H9 (cell line): ENCODE results near the gene CRYGA. TPM values are rescaled to one million over a fixed set of nuclear protein-coding genes. Genes with fewer than 3 reads are reported as not detected.

Experiments
- DNase-seq: peaks from one replicate; pipeline ENCODE4 v3.0.0-alpha.2; 2017
- H2AFZ ChIP-seq: one replicate; pipeline ENCODE4 v1.6.1; 2013; ENCODE audit warnings: mild to moderate bottlenecking, low read length, control low read depth, moderate library complexity
- H2AK5ac ChIP-seq: 2 replicates; pipeline ENCODE4 v1.6.1; 2013; ENCODE audit warnings: low read length, control low read depth, mixed read lengths; ENCODE audit not compliant: insufficient read length
- H2BK120ac ChIP-seq: one replicate; pipeline ENCODE4 v1.6.1; 2013; ENCODE audit warnings: low read depth, mild to moderate bottlenecking, low read length, control low read depth, inconsistent platforms; ENCODE audit not compliant: poor library complexity, severe bottlenecking
- H2BK12ac ChIP-seq: 2 replicates; pipeline ENCODE4 v1.6.1; 2013; ENCODE audit warnings: low read length, control low read depth, mixed read lengths, low read depth; ENCODE audit not compliant: insufficient read length
- H2BK15ac ChIP-seq: 2 replicates; pipeline ENCODE4 v1.6.1; 2013; ENCODE audit warnings: low read depth, low read length, control low read depth
- H2BK20ac ChIP-seq: one replicate; pipeline ENCODE4 v1.6.1; 2013; ENCODE audit warnings: low read depth, mild to moderate bottlenecking, low read length, control low read depth, inconsistent platforms; ENCODE audit not compliant: poor library complexity, severe bottlenecking
- H2BK5ac ChIP-seq: 2 replicates; pipeline ENCODE4 v1.6.1; 2013; ENCODE audit warnings: low read length, control low read depth, mixed read lengths; ENCODE audit not compliant: insufficient read length
- H3K14ac ChIP-seq: 2 replicates; pipeline ENCODE4 v1.6.1; 2013; ENCODE audit warnings: low read length, control low read depth; ENCODE audit not compliant: insufficient read depth
- H3K18ac ChIP-seq: 2 replicates; pipeline ENCODE4 v1.6.1; 2013; ENCODE audit warnings: low read depth, mild to moderate bottlenecking, mixed read lengths, low read length, control low read depth; ENCODE audit not compliant: insufficient read length
- H3K23ac ChIP-seq: 2 replicates; pipeline ENCODE4 v1.6.1; 2013; ENCODE audit warnings: low read length, control low read depth, mixed read lengths, low read depth; ENCODE audit not compliant: insufficient read length
- H3K23me2 ChIP-seq: 2 replicates; pipeline ENCODE4 v1.6.1; 2013; ENCODE audit warnings: low read depth, mild to moderate bottlenecking, mixed read lengths, low read length, control low read depth; ENCODE audit not compliant: insufficient read length, poor library complexity, severe bottlenecking
- H3K27ac ChIP-seq: 2 replicates; pipeline ENCODE4 v1.5.1; 2013; ENCODE audit warnings: low read length, control low read depth, mixed read lengths, low read depth; ENCODE audit not compliant: insufficient read length
- H3K27me3 ChIP-seq: 2 replicates; pipeline ENCODE4 v1.6.1; 2013; ENCODE audit warnings: low read length, control low read depth, inconsistent platforms; ENCODE audit not compliant: insufficient read depth
- H3K4ac ChIP-seq: 2 replicates; pipeline ENCODE4 v1.6.1; 2013; ENCODE audit warnings: low read depth, mild to moderate bottlenecking, control low read depth, inconsistent platforms, low read length, moderate library complexity
- H3K4me1 ChIP-seq: 2 replicates; pipeline ENCODE4 v1.6.1; 2013; ENCODE audit warnings: low read length, control low read depth, inconsistent platforms; ENCODE audit not compliant: insufficient read depth
- H3K4me2 ChIP-seq: 2 replicates; pipeline ENCODE4 v1.6.1; 2013; ENCODE audit warnings: low read length, control low read depth, mixed read lengths; ENCODE audit not compliant: insufficient read length, insufficient read depth
- H3K56ac ChIP-seq: 2 replicates; pipeline ENCODE4 v1.6.1; 2013; ENCODE audit warnings: low read depth, mild to moderate bottlenecking, mixed read lengths, low read length, control low read depth; ENCODE audit not compliant: insufficient read length
- H3K79me1 ChIP-seq: 2 replicates; pipeline ENCODE4 v1.6.1; 2013; ENCODE audit warnings: low read depth, mild to moderate bottlenecking, moderate library complexity, low read length, control low read depth, inconsistent platforms; ENCODE audit not compliant: insufficient read depth, poor library complexity, severe bottlenecking
- H3K79me2 ChIP-seq: 2 replicates; pipeline ENCODE4 v1.6.1; 2013; ENCODE audit warnings: low read length, control low read depth, inconsistent platforms; ENCODE audit not compliant: insufficient read depth
- H3K9ac ChIP-seq: 2 replicates; pipeline ENCODE4 v1.6.1; 2013; ENCODE audit warnings: low read length, control low read depth, mixed read lengths; ENCODE audit not compliant: insufficient read length; ENCODE audit errors: extremely low read depth
- H3K9me3 ChIP-seq: one replicate; pipeline ENCODE4 v1.6.1; 2013; ENCODE audit warnings: low read depth, low read length, inconsistent platforms; ENCODE audit not compliant: control insufficient read depth
- H3T11ph ChIP-seq: one replicate; pipeline ENCODE4 v1.6.1; 2013; ENCODE audit warnings: mild to moderate bottlenecking, low read length, control low read depth, inconsistent platforms
- H4K20me1 ChIP-seq: one replicate; pipeline ENCODE4 v1.6.1; 2013; ENCODE audit not compliant: control insufficient read depth, insufficient read length, insufficient read depth
- H4K5ac ChIP-seq: 2 replicates; pipeline ENCODE4 v1.6.1; 2013; ENCODE audit warnings: low read depth, mild to moderate bottlenecking, mixed read lengths, low read length, control low read depth; ENCODE audit not compliant: insufficient read length
- H4K8ac ChIP-seq: replicated peaks from 2 replicates; pipeline ENCODE4 v1.6.1; 2013; ENCODE audit warnings: low read length, control low read depth, mixed read lengths, low read depth; ENCODE audit not compliant: insufficient read length
- H4K91ac ChIP-seq: 2 replicates; pipeline ENCODE4 v1.6.1; 2013; ENCODE audit warnings: low read depth, mild to moderate bottlenecking, moderate library complexity, mixed read lengths, low read length, control low read depth; ENCODE audit not compliant: insufficient read length
- H3K27ac Mint-ChIP-seq, 3 experiments: 2 replicates in 2 of 3; 3 replicates in 1 of 3; pipeline ENCODE4 v1.8.0; 2020 to 2021; ENCODE audit warnings: mixed read lengths in 3 of 3, mild to moderate bottlenecking in 1 of 3, moderate library complexity in 1 of 3
- H3K27me3 Mint-ChIP-seq: 2 replicates; pipeline ENCODE4 v1.8.0; 2021; ENCODE audit warnings: low read depth, mild to moderate bottlenecking, moderate library complexity, mixed read lengths
- H3K36me3 Mint-ChIP-seq, 3 experiments: 2 replicates in 2 of 3; 3 replicates in 1 of 3; pipeline ENCODE4 v1.8.0; 2020 to 2021; ENCODE audit warnings: low read depth in 3 of 3, mixed read lengths in 3 of 3; ENCODE audit not compliant: insufficient read depth in 1 of 3
- H3K4me1 Mint-ChIP-seq, 2 experiments: 2 replicates each; pipeline ENCODE4 v1.8.0; 2020; ENCODE audit warnings: mixed read lengths in 2 of 2
- H3K4me3 Mint-ChIP-seq, 2 experiments: 2 replicates in 1 of 2; 3 replicates in 1 of 2; pipeline ENCODE4 v1.8.0; 2020 to 2021; ENCODE audit warnings: mild to moderate bottlenecking in 2 of 2, mixed read lengths in 2 of 2, moderate library complexity in 1 of 2
- H3K9me3 Mint-ChIP-seq, 2 experiments: 2 replicates in 1 of 2; 3 replicates in 1 of 2; pipeline ENCODE4 v1.8.0; 2020; ENCODE audit warnings: mild to moderate bottlenecking in 2 of 2, mixed read lengths in 2 of 2, moderate library complexity in 1 of 2
- total RNA-seq: library from RNA; stranded (reverse); gene quantifications from 2 replicates; pipeline ENCODE4 v1.2.1, GENCODE V29; 2021
- TF ChIP-seq, protein P1 (sequence below): fragments of 200-600 bp; sonication (generic); conservative IDR thresholded peaks from 3 replicates; pipeline ENCODE4 v1.8.0; 2021; ENCODE audit warnings: antibody characterized with exemption, mild to moderate bottlenecking

The CRYGA gene
- total RNA-seq, 1 experiment from 2014 or later, result not detected

DNA sequence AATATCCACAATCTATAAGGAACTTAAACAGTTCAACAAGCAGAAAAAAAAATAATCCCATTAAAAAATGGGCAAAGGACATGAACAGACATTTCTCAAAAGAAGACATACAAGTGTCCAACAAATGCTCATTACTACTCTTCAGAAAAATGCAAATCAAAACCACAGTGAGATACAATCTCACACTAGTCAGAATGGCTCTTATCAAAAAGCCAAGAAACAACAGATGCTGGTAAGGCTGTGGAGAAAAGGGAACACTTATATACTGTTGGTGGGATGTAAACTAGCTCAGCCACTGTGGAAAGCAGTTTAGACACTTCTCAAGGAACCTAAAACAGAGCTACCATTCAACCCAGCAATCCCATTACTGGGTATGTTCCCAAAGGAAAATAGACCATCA is 10.2 kb downstream of the CRYGA start:
- Histone ChIP-seq H2AFZ (no peak overlapping the region), H3K9ac (no peak overlapping the region), H2BK20ac (no peak overlapping the region), H4K91ac (no peak overlapping the region), H3K27ac (no peak overlapping the region), H2BK12ac (no peak overlapping the region), H3K23me2 (no peaks in the 10 kb centered on the region), H3K27me3 (no peaks in the 10 kb centered on the region), H3K79me1 (no peaks in the 10 kb centered on the region), H3K79me2 (no peaks in the 10 kb centered on the region), H2BK5ac (no peak overlapping the region), H2AK5ac (no peak overlapping the region), H3K23ac (no peak overlapping the region), H3K4me2 (no peak overlapping the region), H3K4me1 (no peaks in the 10 kb centered on the region), H3K9me3 (no peaks in the 10 kb centered on the region), H2BK15ac (no peak overlapping the region), H3T11ph (no peak overlapping the region), H3K56ac (no peak overlapping the region), H2BK120ac (no peak overlapping the region), H3K4ac (no peak overlapping the region), H4K5ac (no peak overlapping the region), H3K18ac (no peak overlapping the region), H3K14ac (no peak overlapping the region), H4K8ac (no peak overlapping the region), H4K20me1 (no peaks in the 10 kb centered on the region)
- Mint-ChIP-seq H3K4me1 (peaks cover 2 to 3% of the 10 kb centered on the region in 2 experiments; a peak in 2 of 4 replicates), H3K27ac (no peak overlapping the region), H3K4me3 (no peak overlapping the region), H3K36me3 (peaks cover 2 to 14% (median 2%) of the 10 kb centered on the region in 3 experiments; a peak in 4 of 7 replicates), H3K9me3 (peaks cover 11 to 18% of the 10 kb centered on the region in 2 experiments; a peak in 4 of 5 replicates), H3K27me3 (no peaks in the 10 kb centered on the region)
- no peak for DNase-seq
- TF ChIP-seq, protein P1, sequence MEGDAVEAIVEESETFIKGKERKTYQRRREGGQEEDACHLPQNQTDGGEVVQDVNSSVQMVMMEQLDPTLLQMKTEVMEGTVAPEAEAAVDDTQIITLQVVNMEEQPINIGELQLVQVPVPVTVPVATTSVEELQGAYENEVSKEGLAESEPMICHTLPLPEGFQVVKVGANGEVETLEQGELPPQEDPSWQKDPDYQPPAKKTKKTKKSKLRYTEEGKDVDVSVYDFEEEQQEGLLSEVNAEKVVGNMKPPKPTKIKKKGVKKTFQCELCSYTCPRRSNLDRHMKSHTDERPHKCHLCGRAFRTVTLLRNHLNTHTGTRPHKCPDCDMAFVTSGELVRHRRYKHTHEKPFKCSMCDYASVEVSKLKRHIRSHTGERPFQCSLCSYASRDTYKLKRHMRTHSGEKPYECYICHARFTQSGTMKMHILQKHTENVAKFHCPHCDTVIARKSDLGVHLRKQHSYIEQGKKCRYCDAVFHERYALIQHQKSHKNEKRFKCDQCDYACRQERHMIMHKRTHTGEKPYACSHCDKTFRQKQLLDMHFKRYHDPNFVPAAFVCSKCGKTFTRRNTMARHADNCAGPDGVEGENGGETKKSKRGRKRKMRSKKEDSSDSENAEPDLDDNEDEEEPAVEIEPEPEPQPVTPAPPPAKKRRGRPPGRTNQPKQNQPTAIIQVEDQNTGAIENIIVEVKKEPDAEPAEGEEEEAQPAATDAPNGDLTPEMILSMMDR, result no peak
